NK-92 (cell line): ENCODE results near the gene ARHGDIB.

Experiments used
- DNase-seq: peaks from one replicate; lab custom pipeline; 2025; ENCODE audit not compliant: unreplicated experiment; lab: John Stamatoyannopoulos, UW

ARHGDIB gene

DNA sequence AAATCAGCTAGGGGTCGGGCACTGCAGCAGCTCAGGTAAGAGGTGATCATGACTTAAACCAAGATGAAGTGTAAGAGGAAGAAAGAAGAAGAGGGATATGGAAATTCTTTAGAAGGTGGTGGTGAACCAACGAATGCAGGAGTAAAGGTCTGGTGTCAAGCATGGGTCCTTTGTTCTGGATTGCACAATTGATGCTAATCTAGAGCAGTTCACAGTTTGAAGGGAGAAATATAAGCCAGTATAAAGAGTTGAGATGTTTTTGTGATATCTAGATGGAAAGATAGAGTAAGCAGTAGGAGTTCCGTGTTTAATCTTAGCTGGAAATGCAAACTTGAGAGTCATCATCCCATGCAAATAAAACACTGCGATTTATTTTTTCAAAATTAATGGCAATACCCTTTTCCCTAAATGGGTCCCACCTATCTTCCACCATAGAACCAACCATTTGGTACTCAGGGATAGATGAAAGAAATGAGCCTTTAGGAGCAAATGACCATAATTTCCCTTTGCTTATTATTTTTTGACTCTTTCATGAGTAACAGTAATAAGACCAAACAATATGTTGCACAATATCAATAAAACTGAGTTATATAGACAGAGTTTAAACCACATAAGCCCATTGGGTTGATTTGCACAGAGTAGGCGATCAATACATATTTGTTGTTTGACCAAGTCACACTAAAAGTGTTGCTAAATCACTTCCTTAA is 60.7 kb downstream of the ARHGDIB start:
- no peak for DNase-seq

DNA sequence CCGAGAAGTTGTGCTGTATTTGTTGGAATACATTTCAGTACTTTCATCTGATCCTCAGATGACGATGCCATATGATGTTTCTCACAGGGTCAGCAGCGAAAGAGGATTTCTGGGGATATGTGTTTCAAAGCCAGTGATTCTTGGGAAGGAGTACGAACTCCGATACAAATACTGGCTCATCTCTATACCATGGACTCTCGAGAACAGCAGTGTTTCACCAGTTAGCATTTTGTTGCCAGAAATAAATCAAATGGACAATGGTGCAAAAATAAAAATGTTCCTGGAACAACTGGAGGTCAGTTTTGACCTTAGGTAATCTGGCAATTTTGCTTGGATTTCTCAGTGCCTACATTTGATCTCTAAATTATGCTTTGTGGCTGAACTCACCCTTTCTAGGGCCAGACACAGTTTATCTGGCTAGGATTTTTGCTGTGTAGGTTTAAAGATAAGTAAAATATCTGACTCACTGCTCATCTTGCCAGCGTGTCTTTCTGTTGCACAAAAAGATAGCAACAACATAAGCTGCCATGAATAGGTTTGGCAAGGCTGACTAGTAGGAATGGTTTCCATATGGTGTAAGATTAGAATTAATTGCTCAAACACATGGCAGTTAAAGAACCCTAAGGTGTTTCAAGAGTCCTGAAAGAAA is 64.8 kb downstream of the ARHGDIB start:
- no peak for DNase-seq

DNA sequence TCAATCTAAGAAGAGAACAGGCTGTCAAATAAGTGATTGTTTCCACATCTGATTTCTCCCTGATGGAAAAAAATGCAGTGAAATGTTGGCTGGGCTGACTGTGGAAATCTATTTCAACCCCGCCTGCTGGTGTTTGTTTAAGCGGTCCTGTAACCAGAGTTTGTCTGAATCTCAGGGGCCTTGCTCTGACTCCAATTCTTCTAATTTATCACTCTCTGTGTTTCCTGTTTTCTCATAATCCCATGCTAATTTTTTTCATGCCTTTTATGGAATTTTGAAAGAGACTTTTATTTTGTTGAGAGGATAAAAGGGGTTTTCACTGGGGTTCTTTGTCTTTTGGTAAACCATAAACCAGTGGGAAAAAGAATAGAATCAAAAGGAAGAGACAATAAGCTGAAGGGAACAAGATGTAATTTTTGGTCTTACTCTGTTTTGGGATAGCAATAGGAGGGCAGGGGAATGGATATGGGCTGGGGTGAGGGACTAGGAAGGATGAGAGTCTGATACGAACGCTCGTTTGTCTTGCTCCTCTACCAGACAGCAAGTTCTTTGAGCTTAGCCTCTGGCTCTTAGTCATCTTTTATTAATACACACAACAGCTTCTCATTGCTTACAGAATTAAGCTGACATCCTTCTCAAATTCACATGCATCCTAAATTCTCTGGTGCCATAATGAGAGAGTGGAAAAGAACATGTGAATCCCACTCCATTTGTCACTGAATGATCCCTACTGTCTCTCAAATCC is 67.7 kb downstream of the ARHGDIB start:
- DNase-seq, result no peak

GRCh38 chr12:14892726-14893505 is 68.5 kb downstream of the ARHGDIB start:
- DNase-seq, result no peak
